Liver (tissue), 3 donors: ENCODE measurements around the gene CCND1.

ENCODE experiments used
- FOXA1 ChIP-seq: IDR thresholded peaks from 2 replicates; pipeline ENCODE4 v1.6.1; 2016; ENCODE audit warnings: antibody characterized with exemption
- GABPA ChIP-seq, 2 donors: IDR thresholded peaks in 1 of 2; conservative IDR thresholded peaks in 1 of 2; 2 replicates each; pipeline ENCODE4 v1.6.1; 2016; ENCODE audit warnings: antibody characterized with exemption in 2 of 2, mild to moderate bottlenecking in 1 of 2, moderate library complexity in 1 of 2
- JUND ChIP-seq, 2 donors: IDR thresholded peaks; 2 replicates each; pipeline ENCODE4 v1.6.1; 2016; ENCODE audit warnings: antibody characterized with exemption in 2 of 2
- NR2F2 ChIP-seq: IDR thresholded peaks from 2 replicates; pipeline ENCODE4 v1.6.1; 2016; ENCODE audit warnings: antibody characterized with exemption
- RAD21 ChIP-seq, 2 donors: IDR thresholded peaks; 2 replicates each; pipeline ENCODE4 v1.6.1; 2016; ENCODE audit warnings: antibody characterized with exemption in 2 of 2, mild to moderate bottlenecking in 2 of 2
- TAF1 ChIP-seq: conservative IDR thresholded peaks from 2 replicates; pipeline ENCODE4 v1.6.1; 2016; ENCODE audit warnings: antibody characterized with exemption, mild to moderate bottlenecking
- TF ChIP-seq, protein P1 (sequence below): fragments of 150-350 bp; IDR thresholded peaks from 2 replicates; pipeline ENCODE4 v1.5.1; 2017; ENCODE audit warnings: improper control_type of control experiment, low read depth, low read length; ENCODE audit not compliant: missing input control
- TF ChIP-seq, protein P2 (sequence below): IDR thresholded peaks from 2 replicates; pipeline ENCODE4 v1.6.1; 2016; ENCODE audit warnings: antibody characterized with exemption
- TF ChIP-seq, protein P3 (sequence below): IDR thresholded peaks from 2 replicates; pipeline ENCODE4 v1.6.1; 2016; ENCODE audit warnings: antibody characterized with exemption
- donor health status: healthy.
- donor health status: healthy.

DNA sequence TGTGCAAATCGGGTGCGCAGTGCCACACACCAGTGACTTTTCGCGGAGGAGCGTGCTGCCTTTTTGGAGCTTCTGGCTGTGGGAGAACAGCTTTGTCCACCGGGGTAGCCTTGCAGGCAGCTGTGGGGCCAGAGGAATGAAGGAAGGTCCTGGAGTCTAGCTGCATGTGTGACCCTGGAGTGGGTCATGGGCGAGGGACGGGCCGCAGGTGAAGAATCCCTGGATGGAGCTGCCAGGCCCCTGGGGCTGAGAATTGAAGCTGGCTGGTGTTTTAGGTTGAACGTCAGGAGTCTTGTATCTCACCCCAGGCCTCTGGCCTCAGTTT is 8.6 kb downstream of the CCND1 start:
- TF ChIP-seq TAF1 (no peak), NR2F2 (no peak), FOXA1 (no peak), RAD21 (IDR thresholded peaks at IDR 0.05) (no peak), GABPA (IDR thresholded peaks at IDR 0.05 in 1 of 2, conservative IDR thresholded peaks at IDR 0.05 in 1 of 2) (no peak), JUND (IDR thresholded peaks at IDR 0.05) (no peak)
- TF ChIP-seq, protein P1, sequence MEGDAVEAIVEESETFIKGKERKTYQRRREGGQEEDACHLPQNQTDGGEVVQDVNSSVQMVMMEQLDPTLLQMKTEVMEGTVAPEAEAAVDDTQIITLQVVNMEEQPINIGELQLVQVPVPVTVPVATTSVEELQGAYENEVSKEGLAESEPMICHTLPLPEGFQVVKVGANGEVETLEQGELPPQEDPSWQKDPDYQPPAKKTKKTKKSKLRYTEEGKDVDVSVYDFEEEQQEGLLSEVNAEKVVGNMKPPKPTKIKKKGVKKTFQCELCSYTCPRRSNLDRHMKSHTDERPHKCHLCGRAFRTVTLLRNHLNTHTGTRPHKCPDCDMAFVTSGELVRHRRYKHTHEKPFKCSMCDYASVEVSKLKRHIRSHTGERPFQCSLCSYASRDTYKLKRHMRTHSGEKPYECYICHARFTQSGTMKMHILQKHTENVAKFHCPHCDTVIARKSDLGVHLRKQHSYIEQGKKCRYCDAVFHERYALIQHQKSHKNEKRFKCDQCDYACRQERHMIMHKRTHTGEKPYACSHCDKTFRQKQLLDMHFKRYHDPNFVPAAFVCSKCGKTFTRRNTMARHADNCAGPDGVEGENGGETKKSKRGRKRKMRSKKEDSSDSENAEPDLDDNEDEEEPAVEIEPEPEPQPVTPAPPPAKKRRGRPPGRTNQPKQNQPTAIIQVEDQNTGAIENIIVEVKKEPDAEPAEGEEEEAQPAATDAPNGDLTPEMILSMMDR: no peak
- TF ChIP-seq, protein P2, sequence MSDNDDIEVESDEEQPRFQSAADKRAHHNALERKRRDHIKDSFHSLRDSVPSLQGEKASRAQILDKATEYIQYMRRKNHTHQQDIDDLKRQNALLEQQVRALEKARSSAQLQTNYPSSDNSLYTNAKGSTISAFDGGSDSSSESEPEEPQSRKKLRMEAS: no peak
- TF ChIP-seq, protein P3, sequence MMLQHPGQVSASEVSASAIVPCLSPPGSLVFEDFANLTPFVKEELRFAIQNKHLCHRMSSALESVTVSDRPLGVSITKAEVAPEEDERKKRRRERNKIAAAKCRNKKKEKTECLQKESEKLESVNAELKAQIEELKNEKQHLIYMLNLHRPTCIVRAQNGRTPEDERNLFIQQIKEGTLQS: no peak
